Measurements from ENCODE around the gene NUFIP1.
A peak's percentile ranks its signal among the peaks of the same experiment; 100 is the strongest.
"Not testable (repeated sequence)": the region's sequence is repeated elsewhere in the genome, so short reads cannot be mapped to it uniquely, and the experiment has no call there.

The NUFIP1 gene

GRCh38 chr13:44969551-44970484 is 19.5 kb downstream of the NUFIP1 start:
- DNase-seq = peak; percentile 56

- no peak for DNase-seq
Measured at GRCh38 chr13:44968434-44968815, 20.8 kb downstream of the NUFIP1 start.

- DNase-seq = no peak
Measured at GRCh38 chr13:44967704-44968433, 21.4 kb downstream of the NUFIP1 start.

- DNase-seq = no peak
Measured at GRCh38 chr13:44961997-44962396, 27.3 kb downstream of the NUFIP1 start.

- DNase-seq = no peak
Measured at GRCh38 chr13:44955406-44955805, 33.9 kb downstream of the NUFIP1 start.

GRCh38 chr13:44954224-44954623 is 35.0 kb downstream of the NUFIP1 start:
- no peak for DNase-seq

GRCh38 chr13:44952671-44953070 is 36.6 kb downstream of the NUFIP1 start:
- no peak for DNase-seq

GRCh38 chr13:44951184-44951583 is 38.1 kb downstream of the NUFIP1 start:
- DNase-seq = no peak

GRCh38 chr13:44943411-44943810 is 45.9 kb downstream of the NUFIP1 start:
- DNase-seq = not testable (repeated sequence)

- DNase-seq = no peak
Measured at GRCh38 chr13:44938854-44939253, 50.4 kb downstream of the NUFIP1 start.

GRCh38 chr13:44936246-44936645 is 53.0 kb downstream of the NUFIP1 start:
- DNase-seq = no peak

GRCh38 chr13:44934724-44935123 is 54.5 kb downstream of the NUFIP1 start:
- DNase-seq = no peak

- DNase-seq = no peak
Measured at GRCh38 chr13:44932850-44933251, 56.4 kb downstream of the NUFIP1 start.

GRCh38 chr13:44932171-44932849 is 57.0 kb downstream of the NUFIP1 start:
- no peak for DNase-seq

- no peak for DNase-seq
Measured at GRCh38 chr13:44930963-44931623, 58.2 kb downstream of the NUFIP1 start.

- no peak for DNase-seq
Measured at GRCh38 chr13:44930280-44930679, 59.0 kb downstream of the NUFIP1 start.

GRCh38 chr13:44929692-44930091 is 59.6 kb downstream of the NUFIP1 start:
- DNase-seq = no peak

- no peak for DNase-seq
Measured at GRCh38 chr13:44927968-44928367, 61.3 kb downstream of the NUFIP1 start.

GRCh38 chr13:44921931-44922758 is 67.1 kb downstream of the NUFIP1 start:
- DNase-seq = no peak

GRCh38 chr13:44921246-44921877 is 67.9 kb downstream of the NUFIP1 start:
- DNase-seq = no peak

GRCh38 chr13:44920013-44920412 is 69.3 kb downstream of the NUFIP1 start:
- DNase-seq = peak; percentile 19
